OCI-LY7 (cell line): ENCODE measurements around the gene ATP6V1C2.
"Not testable (repeated sequence)": the region's sequence is repeated elsewhere in the genome, so short reads cannot be mapped to it uniquely, and the experiment has no call there.

ENCODE experiments used
- EZH2phosphoT487 ChIP-seq: fragments of 200-600 bp; sonication (generic); IDR thresholded peaks from 2 replicates; pipeline ENCODE4 v1.6.1; 2018; ENCODE audit warnings: low read depth, borderline replicate concordance, mild to moderate bottlenecking, mixed run types, antibody characterized with exemption, low read length, moderate library complexity, mixed read lengths
- TF ChIP-seq, protein P1 (sequence below): fragments of 200-600 bp; sonication (generic); conservative IDR thresholded peaks from 2 replicates; pipeline ENCODE4 v1.5.1; 2014; ENCODE audit warnings: mild to moderate bottlenecking, antibody characterized with exemption, low read length, moderate library complexity, mixed read lengths

DNA sequence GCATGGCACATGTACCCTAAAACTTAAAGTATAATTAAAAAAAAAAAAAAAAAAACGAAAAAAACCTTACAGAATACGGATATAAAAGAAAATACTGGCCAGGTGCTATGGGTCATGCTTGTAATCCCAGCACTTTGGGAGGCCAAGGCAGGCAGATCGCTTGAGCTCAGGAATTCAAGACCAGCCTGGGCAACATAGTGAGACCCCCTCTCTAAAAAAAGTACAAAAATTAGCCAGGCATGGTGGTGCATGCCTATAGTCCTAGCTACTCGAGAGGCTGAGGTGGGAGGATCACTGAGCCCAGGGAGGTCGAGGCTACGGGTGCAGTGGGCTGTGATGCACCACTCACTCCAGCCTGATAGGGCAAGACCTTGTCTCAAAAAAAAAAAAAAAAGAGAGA, 84.6 kb downstream of the ATP6V1C2 start:
- TF ChIP-seq, protein P1, sequence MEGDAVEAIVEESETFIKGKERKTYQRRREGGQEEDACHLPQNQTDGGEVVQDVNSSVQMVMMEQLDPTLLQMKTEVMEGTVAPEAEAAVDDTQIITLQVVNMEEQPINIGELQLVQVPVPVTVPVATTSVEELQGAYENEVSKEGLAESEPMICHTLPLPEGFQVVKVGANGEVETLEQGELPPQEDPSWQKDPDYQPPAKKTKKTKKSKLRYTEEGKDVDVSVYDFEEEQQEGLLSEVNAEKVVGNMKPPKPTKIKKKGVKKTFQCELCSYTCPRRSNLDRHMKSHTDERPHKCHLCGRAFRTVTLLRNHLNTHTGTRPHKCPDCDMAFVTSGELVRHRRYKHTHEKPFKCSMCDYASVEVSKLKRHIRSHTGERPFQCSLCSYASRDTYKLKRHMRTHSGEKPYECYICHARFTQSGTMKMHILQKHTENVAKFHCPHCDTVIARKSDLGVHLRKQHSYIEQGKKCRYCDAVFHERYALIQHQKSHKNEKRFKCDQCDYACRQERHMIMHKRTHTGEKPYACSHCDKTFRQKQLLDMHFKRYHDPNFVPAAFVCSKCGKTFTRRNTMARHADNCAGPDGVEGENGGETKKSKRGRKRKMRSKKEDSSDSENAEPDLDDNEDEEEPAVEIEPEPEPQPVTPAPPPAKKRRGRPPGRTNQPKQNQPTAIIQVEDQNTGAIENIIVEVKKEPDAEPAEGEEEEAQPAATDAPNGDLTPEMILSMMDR, result not testable (repeated sequence)
- TF ChIP-seq EZH2phosphoT487, result not testable (repeated sequence)
